Progenitor cell of endocrine pancreas (in vitro differentiated cells): Measurements from ENCODE around the gene ALAS1. TPM values are rescaled to one million over a fixed set of nuclear protein-coding genes. Genes with fewer than 3 reads are reported as not detected.

ENCODE experiments used
- DNase-seq: peaks from one replicate; pipeline ENCODE4 v3.0.0; 2021; ENCODE audit warnings: low spot score; ENCODE audit not compliant: unreplicated experiment
- H3K27ac Mint-ChIP-seq: 2 replicates; pipeline ENCODE4 v1.8.0; 2021; ENCODE audit warnings: mild to moderate bottlenecking, moderate library complexity, mixed read lengths
- H3K27me3 Mint-ChIP-seq: 2 replicates; pipeline ENCODE4 v1.8.0; 2021; ENCODE audit warnings: mixed read lengths
- H3K36me3 Mint-ChIP-seq: 2 replicates; pipeline ENCODE4 v1.8.0; 2022; ENCODE audit warnings: mixed read lengths; ENCODE audit not compliant: insufficient read depth
- H3K4me1 Mint-ChIP-seq: 2 replicates; pipeline ENCODE4 v1.8.0; 2021; ENCODE audit warnings: low read depth, mixed read lengths
- H3K4me3 Mint-ChIP-seq: 2 replicates; pipeline ENCODE4 v1.8.0; 2021; ENCODE audit warnings: low read depth, mild to moderate bottlenecking, moderate library complexity, mixed read lengths
- H3K9me3 Mint-ChIP-seq: 2 replicates; pipeline ENCODE4 v1.8.0; 2021; ENCODE audit warnings: low read depth, mixed read lengths
- total RNA-seq: library from RNA; stranded (reverse); gene quantifications from 2 replicates; pipeline ENCODE4 v1.2.1, GENCODE V29; 2021
- TF ChIP-seq, protein P1 (sequence below): fragments of 200-600 bp; sonication (generic); IDR thresholded peaks from one replicate; pipeline ENCODE4 v1.5.0; 2021; ENCODE audit warnings: antibody characterized with exemption, mild to moderate bottlenecking; ENCODE audit not compliant: unreplicated experiment

ALAS1 gene
- total RNA-seq, 1 donor from 2014 or later: 32.2 TPM

DNA sequence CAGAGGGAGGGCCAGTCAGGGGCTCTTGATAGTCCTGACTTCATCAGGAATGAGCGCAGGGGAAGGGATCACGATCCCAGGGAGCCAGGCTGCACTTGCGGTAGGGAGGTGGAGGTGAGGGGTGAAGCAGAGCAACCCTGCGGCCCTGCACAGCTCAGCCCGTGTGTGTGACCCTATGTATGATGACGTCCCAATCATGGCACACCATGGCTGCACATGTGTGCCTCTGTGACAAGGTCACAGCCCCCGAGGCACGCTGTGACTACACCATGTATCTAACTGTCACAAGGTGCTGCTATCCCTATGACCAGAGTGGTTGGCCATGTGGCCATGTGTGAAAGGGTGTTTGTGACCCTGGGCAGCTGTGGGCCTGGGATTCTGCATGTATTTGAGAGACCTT, 13.3 kb upstream of the ALAS1 start:
- no peaks in the 10 kb centered on the region for H3K36me3 Mint-ChIP-seq
- peaks cover 23% of the 10 kb centered on the region for H3K4me1 Mint-ChIP-seq
- H3K27ac Mint-ChIP-seq: no peak overlapping the region
- DNase-seq: no peak
- TF ChIP-seq, protein P1, sequence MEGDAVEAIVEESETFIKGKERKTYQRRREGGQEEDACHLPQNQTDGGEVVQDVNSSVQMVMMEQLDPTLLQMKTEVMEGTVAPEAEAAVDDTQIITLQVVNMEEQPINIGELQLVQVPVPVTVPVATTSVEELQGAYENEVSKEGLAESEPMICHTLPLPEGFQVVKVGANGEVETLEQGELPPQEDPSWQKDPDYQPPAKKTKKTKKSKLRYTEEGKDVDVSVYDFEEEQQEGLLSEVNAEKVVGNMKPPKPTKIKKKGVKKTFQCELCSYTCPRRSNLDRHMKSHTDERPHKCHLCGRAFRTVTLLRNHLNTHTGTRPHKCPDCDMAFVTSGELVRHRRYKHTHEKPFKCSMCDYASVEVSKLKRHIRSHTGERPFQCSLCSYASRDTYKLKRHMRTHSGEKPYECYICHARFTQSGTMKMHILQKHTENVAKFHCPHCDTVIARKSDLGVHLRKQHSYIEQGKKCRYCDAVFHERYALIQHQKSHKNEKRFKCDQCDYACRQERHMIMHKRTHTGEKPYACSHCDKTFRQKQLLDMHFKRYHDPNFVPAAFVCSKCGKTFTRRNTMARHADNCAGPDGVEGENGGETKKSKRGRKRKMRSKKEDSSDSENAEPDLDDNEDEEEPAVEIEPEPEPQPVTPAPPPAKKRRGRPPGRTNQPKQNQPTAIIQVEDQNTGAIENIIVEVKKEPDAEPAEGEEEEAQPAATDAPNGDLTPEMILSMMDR: no peak
- no peak overlapping the region for H3K4me3 Mint-ChIP-seq
- no peaks in the 10 kb centered on the region for H3K27me3 Mint-ChIP-seq
- H3K9me3 Mint-ChIP-seq: no peaks in the 10 kb centered on the region

DNA sequence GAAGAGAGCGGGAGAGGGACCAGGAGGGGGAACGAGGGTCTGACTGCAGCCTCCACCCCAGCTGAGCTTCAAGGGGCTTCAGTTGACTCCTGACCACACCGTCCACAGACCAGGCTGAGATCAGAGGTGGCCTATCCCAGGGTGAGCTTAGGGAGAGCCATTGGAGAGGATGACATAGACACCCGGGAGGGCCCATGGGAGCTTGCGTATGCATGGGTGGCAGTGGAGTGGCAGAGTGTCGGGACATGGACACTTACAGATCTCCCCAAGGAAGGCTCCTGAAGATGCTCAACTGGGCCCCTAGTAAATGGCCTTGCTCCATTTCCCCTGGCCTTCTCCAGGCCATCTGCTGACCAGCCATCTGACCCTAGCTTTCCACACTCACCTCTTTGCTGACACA, 12.6 kb upstream of the ALAS1 start:
- TF ChIP-seq, protein P1: no peak
- Mint-ChIP-seq H3K27me3 (no peaks in the 10 kb centered on the region), H3K4me1 (peaks cover 23% of the 10 kb centered on the region), H3K36me3 (no peaks in the 10 kb centered on the region), H3K4me3 (no peak overlapping the region), H3K9me3 (no peaks in the 10 kb centered on the region), H3K27ac (no peak overlapping the region)
- DNase-seq: no peak

DNA sequence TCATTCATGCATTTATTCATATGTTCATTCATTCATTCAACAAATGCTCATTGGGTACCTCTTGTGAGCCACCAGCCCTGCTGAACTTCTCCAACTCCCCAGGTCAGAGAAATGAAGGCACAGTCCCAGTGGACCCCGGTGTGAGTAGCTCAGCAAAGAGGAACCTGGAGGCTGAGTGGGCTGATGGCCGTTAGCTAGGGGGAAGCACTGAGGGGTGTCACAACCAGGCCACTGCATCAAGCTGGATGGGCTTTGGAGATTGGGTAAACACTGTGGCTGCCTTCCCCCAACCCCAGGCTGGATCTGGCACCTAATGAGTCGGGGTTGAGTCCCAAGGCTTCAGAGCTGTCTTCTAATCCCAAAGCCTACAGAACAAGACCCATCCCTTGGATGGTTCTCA, 12.1 kb upstream of the ALAS1 start:
- H3K9me3 Mint-ChIP-seq: no peaks in the 10 kb centered on the region
- DNase-seq: no peak
- peaks cover 25% of the 10 kb centered on the region for H3K4me1 Mint-ChIP-seq
- no peak overlapping the region for H3K4me3 Mint-ChIP-seq
- no peak overlapping the region for H3K27ac Mint-ChIP-seq
- H3K27me3 Mint-ChIP-seq: no peaks in the 10 kb centered on the region
- TF ChIP-seq, protein P1: no peak
- no peaks in the 10 kb centered on the region for H3K36me3 Mint-ChIP-seq

DNA sequence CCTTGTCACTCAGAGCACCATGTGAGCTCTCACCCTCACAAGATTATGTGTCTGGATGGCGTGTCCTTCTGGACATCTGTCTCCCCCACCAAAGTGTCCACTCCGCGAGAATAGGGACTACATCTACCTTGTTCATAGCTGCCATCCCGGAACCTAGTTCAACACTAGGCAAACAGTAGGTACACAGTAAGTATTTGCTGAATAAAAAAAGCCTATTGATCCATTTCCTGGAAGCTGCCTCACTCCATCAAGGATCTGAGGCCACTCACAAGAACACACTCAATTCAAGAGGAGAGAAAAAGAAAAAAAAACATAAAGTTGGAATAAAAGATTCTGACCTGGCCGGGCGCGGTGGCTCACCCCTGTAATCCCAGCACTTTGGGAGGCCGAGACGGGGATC, 11.2 kb upstream of the ALAS1 start:
- peaks cover 25% of the 10 kb centered on the region for H3K4me1 Mint-ChIP-seq
- H3K4me3 Mint-ChIP-seq: no peak overlapping the region
- H3K27ac Mint-ChIP-seq: no peak overlapping the region
- H3K9me3 Mint-ChIP-seq: no peaks in the 10 kb centered on the region
- TF ChIP-seq, protein P1: no peak
- H3K36me3 Mint-ChIP-seq: no peaks in the 10 kb centered on the region
- DNase-seq: no peak
- H3K27me3 Mint-ChIP-seq: no peaks in the 10 kb centered on the region

DNA sequence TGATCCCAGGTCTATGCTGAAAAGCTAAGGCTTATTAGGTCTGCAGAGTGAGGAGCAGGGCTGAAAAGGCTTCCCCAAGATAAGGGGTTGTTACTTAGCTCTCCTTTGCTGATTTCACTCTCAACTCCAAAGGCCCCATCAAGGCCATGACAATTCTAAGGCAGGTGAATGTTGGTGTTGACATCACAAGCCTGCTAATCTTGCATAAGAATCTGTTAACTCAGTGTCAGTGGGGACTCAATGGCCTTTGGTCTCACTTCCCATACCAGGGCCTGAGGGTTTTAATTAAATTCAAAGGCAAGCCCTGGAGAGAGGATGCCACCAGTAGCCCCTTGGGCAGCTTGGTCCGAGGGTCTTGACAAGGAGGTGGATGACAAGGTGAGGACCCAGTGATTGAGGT, 9.4 kb upstream of the ALAS1 start:
- Mint-ChIP-seq H3K27ac (no peak overlapping the region), H3K36me3 (no peaks in the 10 kb centered on the region), H3K9me3 (no peaks in the 10 kb centered on the region), H3K4me3 (no peak overlapping the region), H3K27me3 (no peaks in the 10 kb centered on the region), H3K4me1 (peaks cover 17% of the 10 kb centered on the region)
- TF ChIP-seq, protein P1: no peak
- DNase-seq: no peak
